22Rv1 (cell line): Measurements from ENCODE around the gene RAP2A.

Experiments used
- H3K27ac ChIP-seq: fragments of 450-650 bp; 2 replicates; pipeline ENCODE4 v1.5.1; 2017
- CTCF ChIP-seq: fragments of 450-650 bp; IDR thresholded peaks from 2 replicates; pipeline ENCODE4 v1.5.1; 2017; ENCODE audit warnings: mild to moderate bottlenecking
- ZFX ChIP-seq: fragments of 450-650 bp; IDR thresholded peaks from 2 replicates; pipeline ENCODE4 v1.6.1; 2017; ENCODE audit warnings: antibody characterized with exemption, borderline replicate concordance

Gene RAP2A

GRCh38 chr13:97388373-97388772 is 45.6 kb upstream of the RAP2A start:
- TF ChIP-seq CTCF (no peak), ZFX (no peak)
- H3K27ac ChIP-seq = no peak overlapping the region

- H3K27ac ChIP-seq = no peak overlapping the region
- TF ChIP-seq CTCF (no peak), ZFX (no peak)
These were observed 42.9 kb upstream of the RAP2A start for GRCh38 chr13:97390941-97391600.

- TF ChIP-seq CTCF = no peak
- TF ChIP-seq ZFX = no peak
- H3K27ac ChIP-seq = no peak overlapping the region
These were observed 41.9 kb upstream of the RAP2A start for GRCh38 chr13:97392020-97392419.

- no peak overlapping the region for H3K27ac ChIP-seq
- TF ChIP-seq ZFX = no peak
- no peak for TF ChIP-seq CTCF
These were observed 39.4 kb upstream of the RAP2A start for GRCh38 chr13:97394542-97394941.

- TF ChIP-seq ZFX = no peak
- no peak for TF ChIP-seq CTCF
- no peak overlapping the region for H3K27ac ChIP-seq
These were observed 38.4 kb upstream of the RAP2A start for GRCh38 chr13:97395447-97396136.

- TF ChIP-seq ZFX = no peak
- TF ChIP-seq CTCF = no peak
- H3K27ac ChIP-seq = no peak overlapping the region
These were observed 36.7 kb upstream of the RAP2A start for GRCh38 chr13:97397267-97397666.

GRCh38 chr13:97401421-97401820 is 32.5 kb upstream of the RAP2A start:
- TF ChIP-seq CTCF (no peak), ZFX (no peak)

More at GRCh38 chr13:97401421-97401820, 32.5 kb upstream of the RAP2A start:
- H3K27ac ChIP-seq = no peak overlapping the region
